Globus pallidus (tissue), 1 donor: Measurements from ENCODE around the gene CORO6.
A peak's percentile ranks its signal among the peaks of the same experiment; 100 is the strongest.

Source experiments
- DNase-seq: peaks from one replicate; pipeline ENCODE4 v3.0.0-alpha.2; 2015; ENCODE audit warnings: low spot score

CORO6 gene

GRCh38 chr17:29630630-29631193 lies 8.0 kb upstream of the CORO6 start:
- no peak for DNase-seq

GRCh38 chr17:29629839-29630238 lies 7.1 kb upstream of the CORO6 start:
- no peak for DNase-seq

GRCh38 chr17:29628644-29629043 lies 5.9 kb upstream of the CORO6 start:
- no peak for DNase-seq

- DNase-seq: no peak
These were observed 5.2 kb upstream of the CORO6 start for GRCh38 chr17:29627951-29628350.

GRCh38 chr17:29625037-29625750 lies 2.5 kb upstream of the CORO6 start:
- DNase-seq: peak; percentile 89

- no peak for DNase-seq
These were observed 1.9 kb upstream of the CORO6 start for GRCh38 chr17:29624586-29624985.

GRCh38 chr17:29623283-29623647 lies 553 bp upstream of the CORO6 start:
- DNase-seq: no peak

- no peak for DNase-seq
These were observed 939 bp downstream of the CORO6 start for GRCh38 chr17:29621751-29622194.

GRCh38 chr17:29620779-29621500 lies 1.8 kb downstream of the CORO6 start:
- DNase-seq: no peak

- DNase-seq: no peak
These were observed 2.4 kb downstream of the CORO6 start for GRCh38 chr17:29620271-29620670.

GRCh38 chr17:29619251-29619650 lies 3.5 kb downstream of the CORO6 start:
- DNase-seq: peak; percentile 59

GRCh38 chr17:29618272-29619065 lies 4.2 kb downstream of the CORO6 start:
- DNase-seq: no peak

GRCh38 chr17:29617481-29618271 lies 5.0 kb downstream of the CORO6 start:
- DNase-seq: peak; percentile 73

GRCh38 chr17:29617125-29617480 lies 5.6 kb downstream of the CORO6 start:
- peak; percentile 84 for DNase-seq

- DNase-seq: no peak
These were observed 6.2 kb downstream of the CORO6 start for GRCh38 chr17:29616300-29617048.

- DNase-seq: peak; percentile 96
These were observed 7.0 kb downstream of the CORO6 start for GRCh38 chr17:29615492-29616299.

GRCh38 chr17:29615048-29615385 lies 7.7 kb downstream of the CORO6 start:
- peak; percentile 66 for DNase-seq

- peak; percentile 85 for DNase-seq
These were observed 8.2 kb downstream of the CORO6 start for GRCh38 chr17:29614349-29615047.

- no peak for DNase-seq
These were observed 8.9 kb downstream of the CORO6 start for GRCh38 chr17:29613856-29614255.
